T-helper 2 cell treated with Interferon-gamma antibody and Interleukin-4, amounts not matched to agents 5 μg/mL and 100 μg/mL, for 36 hours (primary cell): ENCODE results near the gene C16orf87.
A peak's percentile ranks its signal among the peaks of the same experiment; 100 is the strongest.

ENCODE experiments used
- DNase-seq: peaks from one replicate; pipeline ENCODE4 v3.0.0; 2021; ENCODE audit warnings: low spot score
- H3K27ac Mint-ChIP-seq: one replicate; pipeline ENCODE4 v1.8.0; 2021; ENCODE audit warnings: mild to moderate bottlenecking, mixed read lengths
- H3K27me3 Mint-ChIP-seq: one replicate; pipeline ENCODE4 v1.8.0; 2021; ENCODE audit warnings: low read depth, mixed read lengths
- H3K36me3 Mint-ChIP-seq: one replicate; pipeline ENCODE4 v1.8.0; 2021; ENCODE audit warnings: low read depth, mixed read lengths
- H3K4me1 Mint-ChIP-seq: one replicate; pipeline ENCODE4 v1.8.0; 2021; ENCODE audit warnings: low read depth, mixed read lengths
- H3K4me3 Mint-ChIP-seq: one replicate; pipeline ENCODE4 v1.8.0; 2022; ENCODE audit warnings: mild to moderate bottlenecking, moderate library complexity, mixed read lengths
- H3K9me3 Mint-ChIP-seq: one replicate; pipeline ENCODE4 v1.8.0; 2021; ENCODE audit warnings: mixed read lengths

The C16orf87 gene

GRCh38 chr16:46853713-46854443, 22.9 kb upstream of the C16orf87 start:
- Mint-ChIP-seq H3K36me3 (no peaks in the 10 kb centered on the region), H3K4me3 (no peak overlapping the region), H3K9me3 (no peaks in the 10 kb centered on the region), H3K27ac (no peak overlapping the region), H3K4me1 (no peaks in the 10 kb centered on the region), H3K27me3 (peaks cover 3% of the 10 kb centered on the region)
- DNase-seq = peak; percentile 44

GRCh38 chr16:46852130-46852529, 21.1 kb upstream of the C16orf87 start:
- Mint-ChIP-seq H3K4me1 (no peaks in the 10 kb centered on the region), H3K4me3 (no peak overlapping the region), H3K36me3 (no peaks in the 10 kb centered on the region), H3K9me3 (no peaks in the 10 kb centered on the region), H3K27me3 (peaks cover 6% of the 10 kb centered on the region), H3K27ac (no peak overlapping the region)
- DNase-seq = no peak

- H3K9me3 Mint-ChIP-seq = no peaks in the 10 kb centered on the region
- no peak overlapping the region for H3K27ac Mint-ChIP-seq
- no peak for DNase-seq
- H3K27me3 Mint-ChIP-seq = peaks cover 6% of the 10 kb centered on the region
- no peaks in the 10 kb centered on the region for H3K4me1 Mint-ChIP-seq
- H3K36me3 Mint-ChIP-seq = no peaks in the 10 kb centered on the region
- H3K4me3 Mint-ChIP-seq = no peak overlapping the region
Measured at GRCh38 chr16:46850619-46851555, 19.9 kb upstream of the C16orf87 start.

GRCh38 chr16:46848768-46849764, 18.1 kb upstream of the C16orf87 start:
- DNase-seq = no peak
- peaks cover 7% of the 10 kb centered on the region for H3K27me3 Mint-ChIP-seq
- no peaks in the 10 kb centered on the region for H3K36me3 Mint-ChIP-seq
- no peaks in the 10 kb centered on the region for H3K4me1 Mint-ChIP-seq
- H3K27ac Mint-ChIP-seq = no peak overlapping the region
- no peaks in the 10 kb centered on the region for H3K9me3 Mint-ChIP-seq
- no peak overlapping the region for H3K4me3 Mint-ChIP-seq

GRCh38 chr16:46845952-46846351, 15.0 kb upstream of the C16orf87 start:
- DNase-seq = no peak
- Mint-ChIP-seq H3K27ac (no peak overlapping the region), H3K9me3 (peaks cover 10% of the 10 kb centered on the region), H3K4me3 (no peak overlapping the region), H3K27me3 (peaks cover 8% of the 10 kb centered on the region), H3K36me3 (no peaks in the 10 kb centered on the region), H3K4me1 (no peaks in the 10 kb centered on the region)

- Mint-ChIP-seq H3K9me3 (peaks cover 10% of the 10 kb centered on the region), H3K27me3 (peaks cover 8% of the 10 kb centered on the region), H3K4me1 (no peaks in the 10 kb centered on the region), H3K4me3 (no peak overlapping the region), H3K36me3 (no peaks in the 10 kb centered on the region), H3K27ac (no peak overlapping the region)
- DNase-seq = no peak
Measured at GRCh38 chr16:46844771-46845170, 13.8 kb upstream of the C16orf87 start.

- H3K4me3 Mint-ChIP-seq = no peak overlapping the region
- no peaks in the 10 kb centered on the region for H3K4me1 Mint-ChIP-seq
- H3K27ac Mint-ChIP-seq = no peak overlapping the region
- H3K36me3 Mint-ChIP-seq = no peaks in the 10 kb centered on the region
- peaks cover 5% of the 10 kb centered on the region for H3K27me3 Mint-ChIP-seq
- DNase-seq = no peak
- H3K9me3 Mint-ChIP-seq = peaks cover 10% of the 10 kb centered on the region
Measured at GRCh38 chr16:46843898-46844642, 13.1 kb upstream of the C16orf87 start.

GRCh38 chr16:46842192-46842895, 11.4 kb upstream of the C16orf87 start:
- Mint-ChIP-seq H3K4me1 (no peaks in the 10 kb centered on the region), H3K9me3 (peaks cover 10% of the 10 kb centered on the region), H3K4me3 (no peak overlapping the region), H3K27me3 (peaks cover 2% of the 10 kb centered on the region), H3K27ac (no peak overlapping the region), H3K36me3 (no peaks in the 10 kb centered on the region)
- no peak for DNase-seq

- H3K27ac Mint-ChIP-seq = no peak overlapping the region
- H3K4me3 Mint-ChIP-seq = no peak overlapping the region
- no peaks in the 10 kb centered on the region for H3K36me3 Mint-ChIP-seq
- peaks cover 3% of the 10 kb centered on the region for H3K4me1 Mint-ChIP-seq
- peaks cover 4% of the 10 kb centered on the region for H3K27me3 Mint-ChIP-seq
- peaks cover 10% of the 10 kb centered on the region for H3K9me3 Mint-ChIP-seq
- DNase-seq = no peak
Measured at GRCh38 chr16:46839986-46840443, 9.0 kb upstream of the C16orf87 start.

- DNase-seq = no peak
- Mint-ChIP-seq H3K27ac (no peak overlapping the region), H3K4me3 (no peak overlapping the region), H3K4me1 (peaks cover 3% of the 10 kb centered on the region), H3K27me3 (peaks cover 17% of the 10 kb centered on the region), H3K9me3 (peaks cover under 1% of the 10 kb centered on the region), H3K36me3 (no peaks in the 10 kb centered on the region)
Measured at GRCh38 chr16:46836534-46837530, 5.9 kb upstream of the C16orf87 start.

GRCh38 chr16:46833460-46833800, 2.5 kb upstream of the C16orf87 start:
- H3K9me3 Mint-ChIP-seq = no peaks in the 10 kb centered on the region
- peaks cover 8% of the 10 kb centered on the region for H3K36me3 Mint-ChIP-seq
- DNase-seq = no peak
- peaks cover 19% of the 10 kb centered on the region for H3K27me3 Mint-ChIP-seq
- H3K4me3 Mint-ChIP-seq = no peak overlapping the region
- H3K27ac Mint-ChIP-seq = no peak overlapping the region
- H3K4me1 Mint-ChIP-seq = peaks cover 16% of the 10 kb centered on the region
